Measurements from ENCODE around the gene EFHC1.

EFHC1 gene

DNA sequence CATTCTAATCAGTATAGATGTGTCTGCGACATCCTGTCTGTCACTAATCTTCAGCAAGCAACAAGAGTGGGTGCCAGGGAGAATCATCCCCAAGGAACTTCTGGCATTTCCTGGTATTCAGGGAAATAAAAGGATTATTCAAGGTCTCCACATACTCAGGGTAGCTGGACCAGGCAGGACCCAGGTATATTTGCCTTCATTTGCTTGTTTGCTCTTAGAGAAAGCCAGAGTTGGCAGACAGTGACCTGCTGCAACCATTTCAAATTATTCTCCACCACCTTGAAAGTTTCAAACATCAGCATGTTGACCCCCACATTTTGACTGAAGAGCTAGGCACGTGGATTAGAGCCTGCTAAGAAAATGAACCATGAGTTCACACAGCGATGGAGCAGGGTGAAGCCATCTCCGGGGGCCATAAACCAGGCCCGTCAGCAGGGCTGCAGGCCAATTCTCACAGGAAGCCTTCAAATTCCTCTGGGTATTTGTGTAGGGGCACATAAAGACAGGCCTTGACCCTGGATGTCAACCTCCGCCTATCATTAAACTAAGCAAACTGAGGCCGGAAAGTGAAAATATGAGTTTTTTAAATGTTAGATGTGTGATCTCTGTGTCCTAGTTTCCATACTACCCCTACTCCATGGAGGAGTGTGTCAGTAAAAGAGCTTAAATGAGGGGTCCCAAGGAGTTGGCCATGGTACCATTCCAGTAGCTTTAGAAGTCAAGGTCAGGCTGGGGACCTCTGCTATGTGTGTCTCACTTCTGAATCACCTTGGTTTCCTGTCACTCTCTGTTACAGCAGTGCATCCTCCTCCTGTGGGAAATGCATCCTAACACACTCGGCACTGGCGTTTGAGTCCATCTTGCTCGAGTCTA, 123.8 kb downstream of the EFHC1 start:
- no peak for DNase-seq

DNA sequence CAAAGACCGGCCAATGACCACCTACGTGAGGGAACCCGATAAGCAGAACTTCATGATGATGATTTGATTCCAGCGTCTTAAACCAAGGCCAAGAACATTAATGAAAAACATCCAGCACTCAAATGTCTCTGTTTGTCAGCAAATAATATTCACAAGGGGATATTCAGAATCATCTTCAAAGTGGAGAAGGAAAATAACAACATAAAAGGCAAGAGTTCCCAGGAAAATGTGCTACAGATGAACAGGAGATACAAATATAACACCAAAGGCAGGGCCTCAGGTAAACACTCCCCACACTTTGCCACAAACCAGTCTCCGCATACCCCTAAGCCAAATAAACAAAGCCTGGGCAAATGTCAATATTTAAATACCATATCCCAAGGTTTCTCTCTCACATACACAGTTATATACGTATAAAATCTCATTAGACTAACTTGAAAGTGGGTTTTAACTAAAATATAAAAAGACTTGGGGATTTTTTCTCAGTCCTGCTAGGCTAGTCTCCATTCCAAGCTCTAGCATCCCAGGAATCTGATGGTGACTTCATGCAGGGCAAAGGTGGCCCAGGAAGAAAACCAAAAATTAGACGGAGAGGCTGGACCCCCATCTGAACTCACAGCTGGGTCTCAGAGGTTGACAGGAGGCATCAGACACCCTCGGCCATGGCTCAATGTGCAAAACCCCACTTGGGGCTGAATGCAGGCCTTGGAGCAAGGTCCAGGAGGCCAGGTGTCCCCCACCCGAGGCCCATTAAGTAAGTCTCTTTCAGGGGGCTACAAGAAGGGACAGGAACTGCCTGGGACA, 124.7 kb downstream of the EFHC1 start:
- DNase-seq = no peak

DNA sequence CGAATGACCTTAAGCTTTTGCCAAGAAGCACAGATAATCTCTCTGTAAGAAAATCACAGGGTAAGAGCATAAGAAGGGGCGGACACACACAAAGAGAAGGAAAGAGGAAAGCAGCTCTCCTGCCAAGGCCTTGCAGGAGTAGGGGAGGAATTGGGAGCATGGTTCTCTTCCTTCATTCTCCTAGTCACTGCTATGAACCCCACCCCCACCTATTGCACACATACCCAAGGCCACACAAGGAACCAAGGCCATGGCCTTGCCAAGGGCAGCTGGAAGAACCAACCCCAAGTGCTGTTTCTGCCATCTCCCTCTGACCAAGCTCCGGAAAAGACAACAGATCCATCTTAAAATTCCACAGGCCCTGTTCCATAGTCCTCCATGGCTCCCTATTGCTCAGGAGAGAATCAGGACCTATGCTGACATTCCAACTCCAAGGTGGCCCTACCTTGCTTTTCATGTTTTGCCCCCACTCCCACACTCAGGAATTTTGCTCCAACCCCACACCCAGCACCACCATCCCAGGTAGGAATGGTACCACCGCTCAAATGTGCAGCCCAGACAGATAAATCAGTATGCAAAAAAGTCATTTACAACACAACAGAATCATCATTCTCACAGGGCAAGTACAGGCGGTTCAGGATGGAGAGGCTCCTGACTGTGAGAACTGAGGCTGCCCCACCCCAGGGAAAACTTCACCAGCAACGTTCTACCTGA, 125.4 kb downstream of the EFHC1 start:
- DNase-seq = no peak

DNA sequence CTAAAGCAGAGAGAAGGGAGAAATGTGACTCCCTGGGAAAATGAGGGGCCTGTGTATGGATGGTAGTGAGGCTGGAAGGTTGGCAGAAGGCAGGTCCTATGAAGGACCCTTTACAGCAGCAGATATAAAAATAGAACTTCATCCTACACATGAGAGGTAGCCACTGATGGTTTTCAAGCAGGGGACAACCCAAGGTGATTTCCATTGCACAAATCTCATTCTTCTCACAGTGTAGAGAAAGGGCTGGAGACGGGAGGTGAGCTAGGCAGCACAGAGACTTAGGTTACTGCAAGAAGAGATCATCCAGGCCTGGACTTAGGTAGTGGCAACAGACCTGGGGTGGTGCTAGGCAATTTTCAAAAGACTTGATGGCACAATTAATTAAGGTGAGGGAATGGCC, 126.0 kb downstream of the EFHC1 start:
- DNase-seq = no peak

DNA sequence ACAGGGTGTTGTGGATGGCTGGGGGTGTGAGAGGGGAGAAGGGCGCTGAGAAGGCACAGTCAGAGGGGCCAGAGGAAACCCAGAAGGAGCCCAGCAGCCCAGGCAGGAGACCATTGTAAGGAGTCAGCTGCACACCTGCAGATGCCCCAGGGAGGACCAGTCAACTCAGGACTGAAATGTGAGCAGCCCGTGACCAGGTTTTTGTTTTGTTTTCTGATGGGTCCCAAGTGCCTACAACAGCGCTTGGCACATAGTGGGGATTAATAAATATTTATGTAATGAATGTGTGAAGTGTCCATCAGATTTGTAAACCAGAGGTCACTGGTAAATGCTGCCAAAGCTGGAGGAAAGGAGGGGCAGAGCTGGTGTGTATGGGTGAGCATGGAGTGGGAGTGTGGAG, 126.5 kb downstream of the EFHC1 start:
- no peak for DNase-seq

DNA sequence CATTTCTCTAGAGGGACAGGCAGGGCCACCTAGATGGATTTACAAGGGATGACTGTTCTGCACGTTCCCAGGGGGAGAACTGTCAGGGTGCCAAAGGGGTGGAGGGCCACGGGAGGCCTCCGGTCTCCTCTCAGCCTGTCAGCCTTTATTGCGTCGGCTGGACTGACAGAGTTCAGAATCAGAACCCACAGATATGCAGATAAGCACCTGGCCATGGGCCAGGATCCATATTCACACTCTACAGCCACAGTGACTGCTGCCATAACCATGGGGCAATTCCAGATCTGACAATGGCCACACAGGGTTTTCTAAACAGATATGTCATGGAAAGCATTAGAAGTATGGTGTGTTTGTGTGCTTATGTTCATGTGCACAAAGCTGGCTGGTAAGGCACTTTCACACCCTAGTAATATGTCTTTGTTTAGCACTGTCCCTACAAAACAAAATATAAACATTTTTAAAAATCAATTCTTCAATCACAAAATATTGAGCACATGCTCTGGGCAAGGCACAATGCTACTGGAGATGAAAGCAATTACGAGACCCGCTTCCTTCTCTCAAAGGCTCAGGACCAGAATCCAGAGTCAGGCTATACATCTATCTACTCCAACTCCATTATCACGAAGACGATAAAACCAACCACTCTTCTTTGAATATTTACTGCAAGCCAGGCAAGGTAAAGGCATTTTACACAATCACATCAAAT, 127.7 kb downstream of the EFHC1 start:
- no peak for DNase-seq

DNA sequence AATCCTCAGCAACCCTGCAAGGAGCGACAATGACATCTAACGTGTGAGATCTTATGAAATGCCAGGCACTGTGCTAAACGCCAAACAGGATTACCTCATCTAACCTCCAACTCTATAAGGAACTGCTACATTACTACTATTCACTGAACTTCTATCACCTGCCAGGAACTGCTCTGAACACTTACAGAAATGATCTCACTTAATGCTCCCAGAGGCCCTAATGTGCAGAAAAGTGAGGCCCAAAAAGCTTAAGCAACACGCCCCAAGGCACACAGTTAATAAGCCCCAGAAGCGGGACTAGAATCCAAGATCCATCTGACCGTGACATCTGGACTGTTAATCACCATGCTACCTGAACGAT, 128.2 kb downstream of the EFHC1 start:
- no peak for DNase-seq

DNA sequence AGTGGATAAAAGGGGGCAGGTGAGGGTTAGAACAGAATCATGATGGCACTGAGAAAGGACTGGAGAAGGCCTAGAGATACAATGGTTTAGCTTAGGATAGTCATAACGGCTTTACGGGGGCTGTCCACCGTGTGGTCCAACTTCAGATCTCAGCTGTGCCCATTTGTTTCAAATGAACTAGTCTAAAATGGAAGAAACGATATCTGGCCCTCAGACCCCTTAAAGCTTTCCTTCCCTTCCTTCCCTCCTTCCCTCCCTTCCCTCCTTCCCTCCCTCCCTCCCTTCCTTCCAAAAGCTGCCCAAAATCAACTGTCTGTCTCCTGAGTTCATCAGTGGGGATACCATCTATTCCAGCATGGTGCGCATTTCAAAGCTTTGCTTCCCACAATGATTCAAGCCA, 128.9 kb downstream of the EFHC1 start:
- no peak for DNase-seq

DNA sequence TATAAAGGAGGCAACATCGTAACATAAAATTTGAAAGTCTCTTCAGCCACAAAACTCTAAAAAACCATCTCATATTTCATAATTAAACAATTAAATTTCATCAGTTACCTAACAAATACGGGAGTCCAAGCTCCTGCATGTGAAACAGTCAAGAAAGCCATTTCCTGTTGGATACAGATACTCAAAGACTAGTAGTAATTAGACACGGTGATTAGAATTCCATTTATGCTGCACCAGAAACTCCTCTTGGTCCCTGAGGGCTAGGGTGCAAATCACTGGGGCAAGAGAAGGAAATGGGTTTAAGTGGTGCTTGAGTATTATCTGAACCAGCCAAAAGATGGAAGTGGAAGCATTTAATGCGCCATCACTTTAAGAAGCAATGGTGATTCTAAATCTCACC, 129.3 kb downstream of the EFHC1 start:
- no peak for DNase-seq

DNA sequence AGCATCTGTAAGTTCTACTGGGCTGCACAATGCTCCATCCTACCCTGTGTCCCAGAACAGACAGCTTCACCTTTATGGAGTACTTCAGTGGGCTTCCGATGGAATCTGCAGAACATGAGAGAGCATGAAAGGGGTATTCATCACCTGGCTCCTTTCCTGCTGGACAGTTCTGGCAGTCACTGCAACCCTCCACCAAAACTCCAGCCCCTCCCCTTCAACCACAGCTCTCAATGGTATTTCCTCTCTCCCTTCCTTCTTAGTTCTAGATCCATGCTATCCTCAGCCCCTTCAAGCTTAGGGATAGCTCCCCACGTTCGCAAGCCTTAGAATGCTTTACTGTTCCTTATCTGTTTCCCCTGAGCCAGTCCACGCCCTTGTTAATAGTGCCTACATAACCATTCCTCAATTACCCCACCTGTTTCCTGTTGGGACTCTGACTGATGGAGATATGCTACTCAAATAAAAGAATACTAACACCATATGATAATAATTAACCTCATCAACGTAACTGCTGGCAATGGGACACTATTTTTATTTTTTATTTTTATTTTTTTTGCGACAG, 130.0 kb downstream of the EFHC1 start:
- DNase-seq = no peak

DNA sequence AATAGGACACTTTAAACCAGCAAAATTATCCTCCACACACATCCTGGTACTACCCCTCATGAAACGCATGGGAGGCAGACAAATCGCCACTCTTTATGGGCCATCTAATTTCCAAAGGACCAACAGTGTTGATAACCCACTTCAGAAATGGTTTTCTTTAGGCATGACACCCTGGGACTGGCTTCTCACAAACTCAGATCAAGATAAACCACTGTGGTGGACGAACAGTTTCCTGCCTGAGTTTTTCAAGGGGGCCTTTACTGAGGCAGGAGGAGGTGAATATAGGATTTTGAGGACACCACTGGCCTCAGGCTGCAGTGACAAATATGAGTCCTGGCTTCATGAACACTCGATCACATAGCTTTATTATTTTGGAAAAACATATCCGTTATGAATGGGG, 130.7 kb downstream of the EFHC1 start:
- no peak for DNase-seq

DNA sequence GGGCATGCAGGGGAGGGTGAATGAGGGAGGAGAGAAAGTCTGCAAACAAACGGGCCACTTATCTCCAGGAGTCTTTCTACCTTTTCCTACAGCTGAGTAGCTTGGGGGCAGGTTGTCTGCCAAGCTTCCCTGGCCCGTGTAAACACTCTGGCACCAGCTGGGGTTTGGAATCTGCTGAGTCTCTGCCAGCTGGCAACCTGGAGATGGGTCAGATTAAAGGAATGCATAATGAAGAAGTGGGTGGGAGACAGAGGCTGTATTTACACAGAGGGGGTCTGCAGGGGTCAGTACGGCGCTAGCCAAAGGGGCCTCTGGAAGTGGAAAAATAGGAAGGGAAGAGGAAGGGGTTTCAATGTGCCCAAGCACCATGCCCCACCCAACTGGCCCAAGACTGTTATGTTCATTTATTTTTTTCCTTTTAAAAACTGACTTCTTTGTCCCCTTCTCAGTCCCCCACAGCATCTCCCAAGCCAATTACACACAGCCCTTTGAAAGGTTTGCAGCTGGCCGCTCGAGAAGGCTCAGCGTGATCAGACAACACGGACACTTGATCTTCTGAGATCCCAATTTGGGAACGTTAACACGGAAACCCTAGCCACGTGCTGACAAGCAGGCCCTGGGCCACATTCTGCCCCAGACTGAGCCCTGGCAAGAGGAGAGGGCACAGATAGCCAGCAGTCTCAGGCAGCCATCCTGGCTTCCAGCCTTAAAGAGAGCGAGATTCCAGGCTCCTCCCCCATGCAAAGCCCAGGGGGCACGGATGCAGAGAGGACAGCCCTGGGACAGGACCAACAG, 131.5 kb downstream of the EFHC1 start:
- DNase-seq = peak; percentile 56

DNA sequence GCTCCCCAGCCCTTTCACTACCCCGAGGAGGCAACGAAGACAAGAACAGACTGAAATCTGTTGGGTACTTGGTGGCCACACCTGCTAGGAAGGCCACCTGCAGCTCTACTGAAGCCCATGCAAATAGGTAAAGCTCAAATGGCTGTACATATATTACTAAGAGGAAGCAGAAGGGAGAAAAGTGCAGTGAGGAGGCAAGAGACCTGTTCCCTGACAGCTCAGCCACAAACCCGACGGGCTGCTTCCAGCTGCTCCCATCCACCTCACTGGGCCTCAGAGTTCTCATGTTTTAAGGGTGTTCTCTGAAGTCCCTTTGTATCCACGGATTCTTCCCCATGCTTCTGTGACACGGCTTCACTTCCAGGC, 132.1 kb downstream of the EFHC1 start:
- no peak for DNase-seq

DNA sequence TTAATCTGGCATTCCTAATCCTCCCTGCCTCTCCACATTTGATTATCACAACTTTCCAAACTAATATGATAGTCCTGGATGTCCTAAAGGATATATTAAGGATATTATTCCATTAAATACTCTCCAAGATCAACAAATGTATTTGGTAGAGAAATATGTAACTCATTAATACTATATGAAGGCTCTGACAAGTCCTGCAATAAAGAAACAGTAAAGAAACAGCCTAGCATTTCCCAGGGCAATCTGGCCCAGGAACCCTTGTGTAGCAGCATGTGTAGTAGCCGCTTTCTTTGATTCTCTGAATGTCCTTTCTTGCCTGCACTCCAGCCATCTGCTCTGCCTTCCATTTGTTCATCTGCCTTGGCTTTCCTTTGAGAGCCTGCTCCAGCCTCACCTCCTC, 133.0 kb downstream of the EFHC1 start:
- DNase-seq = no peak

DNA sequence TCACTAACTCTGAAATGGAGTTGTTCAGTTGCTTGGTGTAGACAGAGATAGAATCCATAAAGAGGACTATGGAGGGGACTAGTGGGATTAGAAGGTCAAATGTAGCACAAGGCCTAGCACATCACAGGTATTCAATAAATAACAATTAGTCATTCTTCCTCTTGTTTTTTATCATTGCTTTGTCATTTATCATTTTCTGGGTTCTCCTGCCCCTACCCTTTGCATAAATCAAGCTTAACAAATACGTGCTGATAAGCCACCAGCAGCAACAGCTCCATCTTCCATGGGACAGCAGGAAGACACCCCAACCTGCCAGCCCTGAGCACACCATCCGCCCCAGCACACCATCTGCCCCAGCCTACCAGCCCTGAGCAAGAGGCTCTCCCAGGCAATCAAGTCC, 133.6 kb downstream of the EFHC1 start:
- no peak for DNase-seq

DNA sequence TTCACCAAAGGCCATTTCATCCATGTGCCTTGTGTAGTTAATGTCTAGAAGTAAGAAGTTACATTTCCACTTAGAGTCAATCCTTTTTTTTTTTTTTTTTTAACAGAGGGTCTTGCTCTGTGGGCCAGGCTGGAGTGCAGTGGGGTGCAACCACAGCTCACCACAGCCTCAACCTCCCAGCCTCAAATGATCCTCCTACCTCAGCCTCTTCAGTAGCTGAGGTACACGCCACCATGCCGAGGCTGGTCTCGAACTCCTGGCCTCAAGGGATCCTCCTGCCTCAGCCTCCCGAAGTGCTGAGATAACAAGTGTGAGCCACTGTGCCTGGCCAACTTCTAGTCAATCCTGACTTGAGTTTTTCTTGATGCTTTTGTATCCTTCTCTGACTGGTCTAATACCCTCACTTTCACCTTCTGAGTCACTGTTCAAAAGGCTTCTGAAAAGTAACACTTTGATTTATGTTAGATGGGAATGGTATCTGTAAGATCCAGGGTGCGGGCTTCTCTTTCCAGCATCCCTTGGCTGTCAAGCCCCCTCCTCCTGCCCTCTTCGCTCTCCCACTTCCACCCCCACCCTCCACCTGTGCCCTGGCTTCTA, 134.6 kb downstream of the EFHC1 start:
- no peak for DNase-seq

DNA sequence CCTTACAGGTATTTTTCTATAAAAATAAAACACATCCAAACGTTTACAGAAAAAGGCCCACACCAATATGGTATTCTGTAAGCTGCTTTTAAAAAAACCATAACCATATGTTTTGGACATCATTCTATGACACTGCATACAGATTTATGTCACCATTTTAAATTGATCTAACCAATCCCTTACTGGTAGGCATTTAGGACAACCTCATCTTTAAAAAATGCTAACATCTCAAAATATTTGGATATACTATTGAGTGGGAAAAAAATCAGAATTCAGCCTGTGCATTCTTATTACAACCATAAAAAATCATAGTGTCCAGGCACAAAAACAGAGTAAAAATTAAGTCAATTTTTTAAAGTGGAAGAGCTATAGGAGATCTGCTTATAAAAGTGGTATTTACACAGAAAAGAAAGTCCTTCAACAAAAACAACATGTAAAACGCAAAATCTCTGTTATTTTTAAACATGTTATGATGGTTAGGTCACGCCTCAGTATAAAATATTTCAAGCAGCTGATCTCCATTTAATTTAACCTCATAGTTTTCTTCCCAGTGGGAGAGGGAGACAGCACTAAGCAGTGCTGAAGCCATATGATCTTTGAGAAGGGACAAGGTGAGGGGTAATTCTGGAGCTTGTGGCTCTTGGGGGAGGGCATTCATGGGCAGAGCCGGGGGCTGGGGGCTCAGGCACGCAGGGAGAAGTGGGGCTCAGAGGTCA, 135.5 kb downstream of the EFHC1 start:
- no peak for DNase-seq

DNA sequence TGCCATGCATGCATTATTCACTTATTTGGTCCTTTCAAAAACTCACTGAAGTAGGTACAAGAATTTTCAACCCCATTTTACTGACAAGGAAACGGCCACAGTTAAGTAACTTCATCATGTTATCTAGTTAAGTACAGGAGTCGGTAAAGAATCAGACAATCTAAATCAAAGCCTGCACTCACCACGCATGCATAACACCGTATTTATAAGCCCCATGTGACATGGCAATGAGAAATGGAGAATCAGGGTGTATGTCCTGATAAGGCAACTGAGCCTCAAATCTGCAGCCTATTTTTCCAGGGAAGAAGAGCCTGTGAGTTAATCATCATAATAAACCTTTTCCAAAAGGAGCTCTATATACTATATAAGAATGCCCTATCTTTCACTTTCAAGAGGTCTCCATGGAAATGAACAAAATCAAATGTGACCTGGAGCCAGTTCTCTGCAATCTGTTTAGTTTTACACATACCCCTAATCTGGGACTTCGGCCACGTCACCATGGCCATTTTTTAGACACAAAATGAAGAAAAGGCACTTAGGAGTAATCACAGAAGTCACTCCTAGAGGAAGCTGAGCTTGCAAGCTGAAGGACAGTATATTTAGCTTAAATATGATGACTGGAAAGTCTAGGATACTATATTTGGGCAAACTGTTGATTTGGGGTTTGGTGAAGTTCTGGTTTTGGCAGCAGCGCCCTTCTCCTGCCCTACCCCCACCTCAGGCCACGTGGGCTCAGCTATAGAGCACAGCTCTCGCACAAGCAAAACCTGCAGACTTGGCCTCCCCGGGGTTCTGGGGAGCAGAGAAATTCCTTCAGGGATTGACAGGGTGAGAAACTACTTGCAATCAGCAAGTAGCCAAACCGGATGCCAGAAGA, 137.5 kb downstream of the EFHC1 start:
- no peak for DNase-seq

DNA sequence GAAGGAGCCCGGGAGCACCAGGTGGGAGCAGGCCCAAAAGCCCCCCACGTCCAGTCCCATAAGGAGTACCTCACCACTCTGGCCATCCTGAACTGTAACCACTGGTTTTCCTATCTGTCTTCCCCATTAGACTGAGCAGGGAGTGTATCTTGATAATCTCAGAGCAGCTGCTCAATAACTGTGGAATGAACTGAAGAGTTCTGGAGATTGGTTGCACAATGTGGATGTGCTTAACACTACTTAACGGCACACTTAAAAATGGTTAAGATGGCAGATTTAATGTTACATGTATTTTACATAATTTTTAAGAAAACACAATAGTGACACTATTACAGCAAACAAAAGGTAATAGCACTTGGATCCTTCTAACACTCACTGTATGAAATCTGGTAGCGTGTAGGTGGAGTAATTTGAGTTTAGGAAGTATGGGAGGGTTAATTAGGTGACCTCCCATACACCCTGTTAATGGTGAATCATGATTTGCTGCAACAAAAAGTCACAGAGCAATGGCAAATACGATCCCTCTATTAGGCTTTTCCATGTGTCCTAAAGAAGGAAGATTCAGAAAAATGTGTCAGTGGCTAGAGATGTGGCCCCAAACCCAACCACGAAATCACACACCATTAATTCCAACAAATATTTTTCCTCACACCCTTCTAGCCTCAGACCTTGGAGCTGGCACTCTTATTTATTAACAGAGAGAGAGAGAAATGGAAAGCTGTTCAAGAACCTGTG, 138.3 kb downstream of the EFHC1 start:
- DNase-seq = no peak

All from NCI-H2171 (cell line).